B cell (primary cell): ENCODE results near the gene STS. TPM values are rescaled to one million over a fixed set of nuclear protein-coding genes. Genes with fewer than 3 reads are reported as not detected.

ENCODE experiments used
- ATAC-seq: fragments of 200-7000 bp; cut with Tn5 transposase; one replicate; pipeline ENCODE4 v1.10.0; 2021; ENCODE audit warnings: low read depth, mild to moderate bottlenecking, moderate number of reproducible peaks, moderate library complexity
- CTCF ChIA-PET: fragments of 350-600 bp; sonication (Branson Sonifier 250); formaldehyde crosslinking; loops from one replicate; lab custom pipeline; 2021; ENCODE audit warnings: antibody characterized with exemption, inconsistent platforms; lab: Charles Lee
- POLR2A ChIA-PET: fragments of 350-600 bp; sonication (Branson Sonifier 250); formaldehyde crosslinking; loops from one replicate; lab custom pipeline; 2021; ENCODE audit warnings: antibody characterized with exemption; lab: Charles Lee
- DNase-seq: peaks from one replicate; pipeline ENCODE4 v3.0.0; 2013
- H2AFZ ChIP-seq: 2 replicates; pipeline ENCODE4 v1.6.1; 2012; ENCODE audit warnings: mild to moderate bottlenecking, low read depth, low read length; ENCODE audit not compliant: insufficient read depth, poor library complexity, severe bottlenecking
- H3K27ac ChIP-seq, 2 donors: 1 replicate in 1 of 2; 2 replicates in 1 of 2; pipeline ENCODE4 v1.5.1; 2012 to 2013; ENCODE audit warnings: low read length in 2 of 2, mild to moderate bottlenecking in 2 of 2, moderate library complexity in 1 of 2
- H3K27me3 ChIP-seq, 4 experiments: fragments of 200-600 bp in 1 of 4; sonication (generic) in 1 of 4; replicated peaks in 1 of 4; 1 replicate in 2 of 4; 2 replicates in 2 of 4; pipeline versions ENCODE4 v1.6.1 to v1.7.0; 2013 to 2016; ENCODE audit warnings: low read length in 3 of 4, mild to moderate bottlenecking in 2 of 4, mixed read lengths in 1 of 4, moderate library complexity in 1 of 4; ENCODE audit not compliant: insufficient read depth in 4 of 4, control insufficient read depth in 3 of 4; ENCODE audit errors: control extremely low read depth in 1 of 4
- H3K36me3 ChIP-seq, 2 experiments: replicated peaks in 1 of 2; 1 replicate in 1 of 2; 2 replicates in 1 of 2; pipeline versions ENCODE4 v1.6.1 to v1.7.1; 2013; ENCODE audit warnings: low read length in 1 of 2; ENCODE audit not compliant: insufficient read depth in 2 of 2, control insufficient read depth in 1 of 2; ENCODE audit errors: control extremely low read depth in 1 of 2, extremely low read depth in 1 of 2
- H3K4me1 ChIP-seq, 2 donors: fragments of 200-600 bp in 1 of 2; sonication (generic) in 1 of 2; 1 replicate in 1 of 2; 2 replicates in 1 of 2; pipeline versions ENCODE4 v1.5.1 to v1.6.1; 2013 to 2017; ENCODE audit warnings: low read length in 2 of 2; ENCODE audit not compliant: control insufficient read depth in 2 of 2, insufficient read depth in 2 of 2
- H3K4me2 ChIP-seq: replicated peaks from 2 replicates; pipeline ENCODE3; 2012; ENCODE audit warnings: mild to moderate bottlenecking, low read depth, low read length; ENCODE audit not compliant: poor library complexity, severe bottlenecking
- H3K4me3 ChIP-seq, 5 experiments: fragments of 200-600 bp in 1 of 5; sonication (generic) in 1 of 5; 1 replicate in 3 of 5; 2 replicates in 2 of 5; pipeline versions ENCODE4 v1.5.1 to v1.7.0; 2011 to 2016; ENCODE audit warnings: low read length in 4 of 5, mild to moderate bottlenecking in 4 of 5, low read depth in 2 of 5, control low read depth in 1 of 5, moderate library complexity in 1 of 5; ENCODE audit not compliant: insufficient read depth in 1 of 5; ENCODE audit errors: control extremely low read depth in 1 of 5, extremely low read depth in 1 of 5
- H3K79me2 ChIP-seq: fragments of 200-600 bp; sonication (generic); one replicate; pipeline ENCODE4 v1.6.0; 2016; ENCODE audit warnings: low read length; ENCODE audit not compliant: control insufficient read depth, insufficient read depth
- H3K9ac ChIP-seq: fragments of 200-600 bp; sonication (generic); 2 replicates; pipeline ENCODE4 v1.6.1; 2017; ENCODE audit warnings: mild to moderate bottlenecking, low read length, moderate library complexity
- H3K9me3 ChIP-seq, 3 donors: one replicate each; pipeline versions ENCODE4 v1.6.1 to v1.7.1; 2013; ENCODE audit warnings: low read length in 2 of 3; ENCODE audit not compliant: control insufficient read depth in 2 of 3, insufficient read depth in 1 of 3; ENCODE audit errors: control extremely low read depth in 1 of 3
- H4K20me1 ChIP-seq: 2 replicates; pipeline ENCODE4 v1.6.0; 2012; ENCODE audit warnings: mild to moderate bottlenecking, low read length; ENCODE audit not compliant: insufficient read depth, control insufficient read depth, poor library complexity, severe bottlenecking
- H3K27ac Mint-ChIP-seq: one replicate; pipeline ENCODE4 v1.8.0; 2021; ENCODE audit warnings: mixed read lengths
- H3K27me3 Mint-ChIP-seq: one replicate; pipeline ENCODE4 v1.8.0; 2021; ENCODE audit warnings: mixed read lengths
- H3K4me1 Mint-ChIP-seq: one replicate; pipeline ENCODE4 v1.8.0; 2021; ENCODE audit warnings: mixed read lengths
- H3K4me3 Mint-ChIP-seq: one replicate; pipeline ENCODE4 v1.8.0; 2021; ENCODE audit warnings: mixed read lengths
- H3K9me3 Mint-ChIP-seq: one replicate; pipeline ENCODE4 v1.8.0; 2022; ENCODE audit warnings: mixed read lengths; ENCODE audit not compliant: insufficient read depth
- EZH2 ChIP-seq: IDR thresholded peaks from 2 replicates; pipeline ENCODE4 v1.6.1; 2012; ENCODE audit warnings: borderline replicate concordance, low read depth, mild to moderate bottlenecking, moderate library complexity, low read length; ENCODE audit not compliant: insufficient read depth, poor library complexity, severe bottlenecking
- WGBS: methylation state at CpG from one replicate; pipeline ENCODE4 v1.1.5; 2013; ENCODE audit warnings: missing lambda C conversion rate; ENCODE audit not compliant: insufficient coverage; 5-methylcytosine and 5-hydroxymethylcytosine counted together
- intact Hi-C: fragments of 100-400 bp; cut with micrococcal nuclease; formaldehyde crosslinking; loops from one replicate; pipeline ENCODE4 v1.10.0; 2022
- polyA plus RNA-seq: library from polyadenylated mRNA; depleted of rRNA; stranded (reverse); fragments of >200 nt; gene quantifications from 2 replicates; pipeline ENCODE4 v1.2.3, GENCODE V29; 2012
- total RNA-seq, 2 donors: library from RNA; stranded (reverse); fragments of 120-200 nt in 1 of 2; gene quantifications; 1 replicate in 1 of 2; 2 replicates in 1 of 2; pipeline versions ENCODE4 v1.2.3 to v1.2.4, GENCODE V29; 2013 to 2022
- TF ChIP-seq, protein P1 (sequence below): fragments of 200-600 bp; IDR thresholded peaks from one replicate; pipeline ENCODE4 v1.8.0; 2022; ENCODE audit warnings: antibody characterized with exemption, mild to moderate bottlenecking

The STS gene
- total and polyA plus RNA-seq, 2 donors (not counting 1 experiment from before 2014, with no cell fraction given) = 1.9 to 2.9 TPM

DNA sequence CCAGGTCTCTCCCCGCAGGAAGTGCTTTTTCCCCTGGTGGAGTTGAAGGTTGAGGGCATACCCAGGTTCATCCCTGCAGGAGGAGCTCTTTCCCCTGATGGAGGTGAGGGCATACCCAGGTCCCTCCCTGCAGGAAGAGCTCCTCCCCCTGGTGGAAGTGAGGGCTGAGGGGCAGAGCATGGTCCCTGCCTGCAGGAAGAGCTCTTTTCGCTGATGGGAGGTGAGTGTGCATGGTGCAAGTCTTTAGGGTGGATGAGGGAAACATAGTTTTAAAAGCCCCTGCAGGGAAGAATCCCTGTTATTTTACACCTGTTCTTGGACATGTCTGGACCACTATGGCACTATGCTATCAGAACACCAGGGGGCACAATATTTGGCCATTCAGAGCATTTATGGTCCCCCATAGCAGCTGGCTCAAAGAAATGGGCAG is 44.2 kb downstream of the STS start:
- no peak for DNase-seq
- no peak overlapping the region for H3K27ac Mint-ChIP-seq
- Histone ChIP-seq H3K36me3 (no peaks in the 10 kb centered on the region), H3K4me3 (no peak overlapping the region), H3K4me1 (no peaks in the 10 kb centered on the region), H3K4me2 (no peak overlapping the region), H2AFZ (no peak overlapping the region), H3K9me3 (no peaks in the 10 kb centered on the region), H4K20me1 (no peaks in the 10 kb centered on the region), H3K27ac (no peak overlapping the region), H3K27me3 (no peaks in the 10 kb centered on the region), H3K79me2 (no peaks in the 10 kb centered on the region), H3K9ac (no peak overlapping the region)
- CTCF ChIA-PET = interaction anchor here (0.9 to 1.4 kb wide), 4 partner anchors 10 to 515 kb away, joined by 3 read pairs; no protein-coding TSS in a partner anchor
- ATAC-seq = no peak
- TF ChIP-seq EZH2 = no peak
- TF ChIP-seq, protein P1, sequence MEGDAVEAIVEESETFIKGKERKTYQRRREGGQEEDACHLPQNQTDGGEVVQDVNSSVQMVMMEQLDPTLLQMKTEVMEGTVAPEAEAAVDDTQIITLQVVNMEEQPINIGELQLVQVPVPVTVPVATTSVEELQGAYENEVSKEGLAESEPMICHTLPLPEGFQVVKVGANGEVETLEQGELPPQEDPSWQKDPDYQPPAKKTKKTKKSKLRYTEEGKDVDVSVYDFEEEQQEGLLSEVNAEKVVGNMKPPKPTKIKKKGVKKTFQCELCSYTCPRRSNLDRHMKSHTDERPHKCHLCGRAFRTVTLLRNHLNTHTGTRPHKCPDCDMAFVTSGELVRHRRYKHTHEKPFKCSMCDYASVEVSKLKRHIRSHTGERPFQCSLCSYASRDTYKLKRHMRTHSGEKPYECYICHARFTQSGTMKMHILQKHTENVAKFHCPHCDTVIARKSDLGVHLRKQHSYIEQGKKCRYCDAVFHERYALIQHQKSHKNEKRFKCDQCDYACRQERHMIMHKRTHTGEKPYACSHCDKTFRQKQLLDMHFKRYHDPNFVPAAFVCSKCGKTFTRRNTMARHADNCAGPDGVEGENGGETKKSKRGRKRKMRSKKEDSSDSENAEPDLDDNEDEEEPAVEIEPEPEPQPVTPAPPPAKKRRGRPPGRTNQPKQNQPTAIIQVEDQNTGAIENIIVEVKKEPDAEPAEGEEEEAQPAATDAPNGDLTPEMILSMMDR = no peak
- POLR2A ChIA-PET = no interaction called here
- no peaks in the 10 kb centered on the region for H3K9me3 Mint-ChIP-seq
- no peaks in the 10 kb centered on the region for H3K27me3 Mint-ChIP-seq
- peaks cover 2% of the 10 kb centered on the region for H3K4me1 Mint-ChIP-seq
- H3K4me3 Mint-ChIP-seq = no peak overlapping the region
- intact Hi-C loops = no loop called here
- WGBS = no CpG with 5 or more reads among the region's 2 CpGs

DNA sequence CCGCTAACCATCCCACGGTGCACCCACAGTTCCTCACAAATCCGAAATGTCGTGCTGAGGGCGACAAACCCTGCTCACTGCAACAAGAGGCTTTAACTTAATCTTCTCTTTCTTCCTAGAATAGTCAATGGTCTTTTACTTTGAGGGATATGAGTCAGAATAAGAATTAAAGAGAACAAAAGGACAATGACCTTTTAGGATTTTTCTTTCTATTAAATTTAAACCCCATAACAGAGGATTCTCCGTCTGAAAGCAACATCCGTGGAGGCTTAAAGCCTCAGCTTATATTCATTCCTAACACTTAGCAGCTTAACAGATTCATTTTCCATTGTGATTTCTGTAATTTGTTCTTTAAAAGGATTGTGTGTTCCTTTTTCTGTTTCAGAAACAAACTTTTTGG is 45.4 kb downstream of the STS start:
- DNase-seq (no peak), ATAC-seq (no peak)
- H3K4me1 ChIP-seq = no peaks in the 10 kb centered on the region
- ChIA-PET CTCF (interaction anchor here (0.7 kb wide), 1 partner anchor 1005 kb away, joined by 4 read pairs; no protein-coding TSS in a partner anchor), POLR2A (no interaction called here)
- WGBS = no CpG with 5 or more reads among the region's 7 CpGs
- no peak overlapping the region for H3K4me3 ChIP-seq
- H2AFZ ChIP-seq = no peak overlapping the region
- no peak overlapping the region for H3K4me2 ChIP-seq
- Mint-ChIP-seq H3K4me1 (peaks cover 2% of the 10 kb centered on the region), H3K9me3 (no peaks in the 10 kb centered on the region), H3K27me3 (no peaks in the 10 kb centered on the region), H3K4me3 (no peak overlapping the region), H3K27ac (no peak overlapping the region)
- no peak for TF ChIP-seq EZH2
- TF ChIP-seq, protein P1 = no peak
- intact Hi-C loops = no loop called here
- no peak overlapping the region for H3K27ac ChIP-seq
- H3K79me2 ChIP-seq = no peaks in the 10 kb centered on the region
- H3K9me3 ChIP-seq = no peaks in the 10 kb centered on the region
- H4K20me1 ChIP-seq = no peaks in the 10 kb centered on the region
- H3K27me3 ChIP-seq = no peaks in the 10 kb centered on the region
- H3K36me3 ChIP-seq = no peaks in the 10 kb centered on the region
- no peak overlapping the region for H3K9ac ChIP-seq
